ENCODE measurements around the gene LMBR1.
"Not testable (repeated sequence)": the region's sequence is repeated elsewhere in the genome, so short reads cannot be mapped to it uniquely, and the experiment has no call there.

The LMBR1 gene, protein sequence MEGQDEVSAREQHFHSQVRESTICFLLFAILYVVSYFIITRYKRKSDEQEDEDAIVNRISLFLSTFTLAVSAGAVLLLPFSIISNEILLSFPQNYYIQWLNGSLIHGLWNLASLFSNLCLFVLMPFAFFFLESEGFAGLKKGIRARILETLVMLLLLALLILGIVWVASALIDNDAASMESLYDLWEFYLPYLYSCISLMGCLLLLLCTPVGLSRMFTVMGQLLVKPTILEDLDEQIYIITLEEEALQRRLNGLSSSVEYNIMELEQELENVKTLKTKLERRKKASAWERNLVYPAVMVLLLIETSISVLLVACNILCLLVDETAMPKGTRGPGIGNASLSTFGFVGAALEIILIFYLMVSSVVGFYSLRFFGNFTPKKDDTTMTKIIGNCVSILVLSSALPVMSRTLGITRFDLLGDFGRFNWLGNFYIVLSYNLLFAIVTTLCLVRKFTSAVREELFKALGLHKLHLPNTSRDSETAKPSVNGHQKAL

DNA sequence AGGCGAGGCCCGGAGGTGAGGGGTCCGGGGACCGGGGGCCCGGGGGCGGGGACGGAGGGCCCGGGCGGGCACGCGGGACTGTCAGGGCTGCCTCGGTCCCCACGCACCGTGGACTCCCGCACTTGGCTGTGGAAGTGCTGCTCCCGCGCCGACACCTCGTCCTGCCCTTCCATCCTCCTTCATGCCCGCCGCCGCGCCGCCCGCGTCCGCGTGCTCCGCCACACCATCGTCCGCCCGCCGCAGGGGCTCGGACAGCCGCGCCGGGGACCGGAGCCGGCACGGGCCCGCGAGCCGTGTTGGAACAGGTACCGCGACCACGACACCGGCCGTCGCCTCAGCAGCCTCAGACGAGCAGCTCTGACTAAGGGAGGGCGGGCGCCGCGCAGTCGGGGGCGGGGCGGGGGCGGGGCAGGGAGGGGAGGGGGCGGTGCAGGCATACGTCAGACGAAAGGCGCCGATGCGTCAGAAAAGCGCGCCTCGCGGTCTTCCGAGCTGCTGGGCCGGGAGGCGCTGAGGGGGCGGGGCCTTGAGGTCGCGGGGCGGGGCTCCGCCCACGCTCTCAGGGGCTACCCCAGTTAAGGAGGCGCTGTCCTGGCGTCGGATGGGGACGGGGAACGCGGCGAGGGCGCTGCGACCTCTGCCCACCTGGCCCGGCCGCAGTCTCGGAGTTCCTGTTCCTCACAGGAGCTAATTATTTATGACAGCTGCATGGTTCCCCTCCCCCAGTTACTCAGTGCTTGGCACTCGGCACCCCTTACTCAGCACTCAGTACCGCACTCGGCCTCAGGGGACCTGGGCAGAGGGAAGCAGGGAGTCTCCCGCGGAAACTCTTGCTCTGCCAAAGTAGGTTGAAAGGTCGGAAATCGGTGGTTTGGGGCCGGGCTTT, at the start of gene LMBR1:
TSS of gene LMBR1 (minus strand) at position 363 of the 886 bp plus-strand sequence. CDS start at position 173, 190 bp downstream.
- peak within 1 kb of the TSS; percentile 95 for H3K4me3 ChIP-seq (ENCODE audit: control insufficient read depth, low read depth, low read length)
- TF ChIP-seq CTCF (IDR thresholded peaks at IDR 0.05; ENCODE audit: control insufficient read depth, insufficient read depth, low read depth, low read length, missing control alignments) = peak; percentile 55
- DNase-seq (ENCODE audit: low read depth) = peak; percentile 67

GRCh38 chr7:156942708-156943090, 49.7 kb upstream of the LMBR1 start:
- no peak overlapping the region for H3K4me3 ChIP-seq (ENCODE audit: control insufficient read depth, low read depth, low read length)
- no peak for TF ChIP-seq CTCF (IDR thresholded peaks at IDR 0.05; ENCODE audit: control insufficient read depth, insufficient read depth, low read depth, low read length, missing control alignments)
- DNase-seq (ENCODE audit: low read depth) = no peak

GRCh38 chr7:156941393-156942182, 48.6 kb upstream of the LMBR1 start:
- no peak for DNase-seq (ENCODE audit: low read depth)
- no peak for TF ChIP-seq CTCF (IDR thresholded peaks at IDR 0.05; ENCODE audit: control insufficient read depth, insufficient read depth, low read depth, low read length, missing control alignments)
- no peak overlapping the region for H3K4me3 ChIP-seq (ENCODE audit: control insufficient read depth, low read depth, low read length)

GRCh38 chr7:156940421-156941122, 47.6 kb upstream of the LMBR1 start:
- DNase-seq (ENCODE audit: low read depth) = no peak
- no peak for TF ChIP-seq CTCF (IDR thresholded peaks at IDR 0.05; ENCODE audit: control insufficient read depth, insufficient read depth, low read depth, low read length, missing control alignments)

DNA sequence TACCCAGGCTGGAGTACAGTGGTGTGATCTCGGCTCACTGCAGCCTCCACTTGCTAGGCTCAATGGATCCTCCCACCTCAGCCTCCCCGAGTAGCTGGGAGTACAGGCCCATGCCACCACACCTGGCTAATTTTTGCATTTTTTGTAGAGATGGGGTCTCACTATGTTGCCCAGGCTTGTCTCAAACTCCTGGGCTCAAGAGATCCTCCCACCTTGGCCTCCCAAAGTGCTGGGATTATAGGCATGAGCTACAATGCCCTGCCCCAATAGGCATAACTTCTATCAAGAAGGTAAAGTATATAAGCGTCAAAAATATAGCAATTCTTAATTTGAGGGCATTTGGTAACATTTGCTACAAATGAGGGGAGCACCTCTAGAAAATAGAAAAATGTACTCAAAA, 43.8 kb upstream of the LMBR1 start:
- not testable (repeated sequence) for H3K4me3 ChIP-seq (ENCODE audit: control insufficient read depth, low read depth, low read length); DNase-seq (ENCODE audit: low read depth)

More at GRCh38 chr7:156940421-156941122, 47.6 kb upstream of the LMBR1 start:
- H3K4me3 ChIP-seq (ENCODE audit: control insufficient read depth, low read depth, low read length) = no peak overlapping the region

DNA sequence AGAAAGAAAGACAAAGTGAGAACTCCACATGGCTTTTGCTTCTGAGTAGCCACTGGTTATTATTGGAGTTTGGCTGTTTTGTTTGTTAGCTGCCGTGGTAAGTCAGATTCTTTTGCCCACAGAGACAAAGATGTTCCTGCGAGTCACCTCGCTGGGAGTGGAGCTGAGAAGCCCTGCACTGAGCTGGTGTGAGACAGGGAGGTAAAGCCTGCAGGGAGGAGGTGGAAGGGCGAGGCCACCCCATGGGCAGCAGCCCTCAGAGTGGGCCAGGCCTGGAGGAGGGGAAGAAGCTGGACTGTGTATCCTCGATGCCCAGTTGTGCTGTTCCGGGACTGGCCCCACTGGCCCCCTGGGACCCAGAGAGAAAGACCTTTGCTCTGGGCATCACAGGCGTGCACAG, 42.3 kb upstream of the LMBR1 start:
- no peak for TF ChIP-seq CTCF (IDR thresholded peaks at IDR 0.05; ENCODE audit: control insufficient read depth, insufficient read depth, low read depth, low read length, missing control alignments)
- H3K4me3 ChIP-seq (ENCODE audit: control insufficient read depth, low read depth, low read length) = no peak overlapping the region
- no peak for DNase-seq (ENCODE audit: low read depth)

All from AG09309 (cell line).